ENCODE measurements around the gene LRRC43. TPM values are rescaled to one million over a fixed set of nuclear protein-coding genes. Genes with fewer than 3 reads are reported as not detected.

Gene LRRC43
- total and polyA plus RNA-seq, 2 experiments from 2014 or later: 0.45 TPM; not detected in 1

- no peak for DNase-seq (ENCODE audit: low spot score)
- H3K4me2 ChIP-seq: no peak overlapping the region
- Mint-ChIP-seq H3K9me3 (no peaks in the 10 kb centered on the region), H3K4me1 (no peaks in the 10 kb centered on the region), H3K27me3 (ENCODE audit: insufficient read depth, low read depth, poor library complexity) (no peaks in the 10 kb centered on the region), H3K27ac (no peak overlapping the region), H3K36me3 (ENCODE audit: low read depth) (peaks cover 79% of the 10 kb centered on the region), H3K4me3 (no peak overlapping the region)
- no peaks in the 10 kb centered on the region for H3K4me1 ChIP-seq (ENCODE audit: insufficient read depth)
- TF ChIP-seq CREB1 (CRISPR knock-in tag; IDR thresholded peaks at IDR 0.05; ENCODE audit: low read depth) (no peak), REST (IDR thresholded peaks at IDR 0.05; ENCODE audit: unreplicated experiment) (no peak), POLR2AphosphoS5 (IDR thresholded peaks at IDR 0.05; ENCODE audit: low read depth) (no peak), CTCF (conservative IDR thresholded peaks at IDR 0.05; ENCODE audit: low read depth in 2 of 2) (no peak), JUNB (IDR thresholded peaks at IDR 0.05; ENCODE audit: unreplicated experiment) (no peak), NANOG (IDR thresholded peaks at IDR 0.05; ENCODE audit: borderline replicate concordance) (no peak)
- H3K9me2 ChIP-seq (ENCODE audit: insufficient read depth): no peaks in the 10 kb centered on the region
- no peak overlapping the region for H3K27ac ChIP-seq (ENCODE audit: low read depth)
- no peaks in the 10 kb centered on the region for H3F3A ChIP-seq (replicated peaks; ENCODE audit: low read depth)
- H3K79me2 ChIP-seq (replicated peaks; ENCODE audit: insufficient read depth): peaks cover 30% of the 10 kb centered on the region
- no peak overlapping the region for H2AFZ ChIP-seq
- H3K27me3 ChIP-seq (ENCODE audit: insufficient read depth): no peaks in the 10 kb centered on the region
- no peak overlapping the region for H3K4me3 ChIP-seq
- H4K20me1 ChIP-seq (replicated peaks; ENCODE audit: insufficient read depth): peaks cover 38% of the 10 kb centered on the region
- no peak for ATAC-seq
- H3K36me3 ChIP-seq (ENCODE audit: insufficient read depth): peaks cover 67% of the 10 kb centered on the region
Measured at GRCh38 chr12:122215771-122216170, 32.8 kb downstream of the LRRC43 start.

GRCh38 chr12:122216445-122216844 is 33.5 kb downstream of the LRRC43 start:
- Mint-ChIP-seq H3K27me3 (ENCODE audit: insufficient read depth, low read depth, poor library complexity) (no peaks in the 10 kb centered on the region), H3K36me3 (ENCODE audit: low read depth) (peaks cover 81% of the 10 kb centered on the region), H3K4me1 (no peaks in the 10 kb centered on the region), H3K27ac (no peak overlapping the region), H3K9me3 (no peaks in the 10 kb centered on the region), H3K4me3 (no peak overlapping the region)
- Histone ChIP-seq H3K79me2 (replicated peaks; ENCODE audit: insufficient read depth) (peaks cover 37% of the 10 kb centered on the region), H3K9me2 (ENCODE audit: insufficient read depth) (no peaks in the 10 kb centered on the region), H3K4me2 (no peak overlapping the region), H3K27me3 (ENCODE audit: insufficient read depth) (no peaks in the 10 kb centered on the region), H3K27ac (ENCODE audit: low read depth) (no peak overlapping the region), H3F3A (replicated peaks; ENCODE audit: low read depth) (no peaks in the 10 kb centered on the region), H3K4me1 (ENCODE audit: insufficient read depth) (no peaks in the 10 kb centered on the region), H3K36me3 (ENCODE audit: insufficient read depth) (peaks cover 66% of the 10 kb centered on the region), H4K20me1 (replicated peaks; ENCODE audit: insufficient read depth) (peaks cover 41% of the 10 kb centered on the region), H3K4me3 (no peak overlapping the region), H2AFZ (no peak overlapping the region)
- no peak for DNase-seq (ENCODE audit: low spot score)
- no peak for ATAC-seq
- TF ChIP-seq REST (IDR thresholded peaks at IDR 0.05; ENCODE audit: unreplicated experiment) (no peak), EZH2phosphoT487 (IDR thresholded peaks at IDR 0.05; ENCODE audit: unreplicated experiment) (no peak), ZNF331 (CRISPR knock-in tag; IDR thresholded peaks at IDR 0.05; ENCODE audit: low read depth) (no peak), ZNF114 (CRISPR knock-in tag; IDR thresholded peaks at IDR 0.05) (no peak), EZH2 (IDR thresholded peaks at IDR 0.05; ENCODE audit: low read depth, unreplicated experiment) (no peak), CTCF (conservative IDR thresholded peaks at IDR 0.05; ENCODE audit: low read depth in 2 of 2) (no peak), POLR2AphosphoS5 (IDR thresholded peaks at IDR 0.05; ENCODE audit: low read depth) (no peak)

Measured in GM23338 (cell line).